ENCODE measurements around the gene ZMYND8. TPM values are rescaled to one million over a fixed set of nuclear protein-coding genes. Genes with fewer than 3 reads are reported as not detected.
"Not testable (repeated sequence)": the region's sequence is repeated elsewhere in the genome, so short reads cannot be mapped to it uniquely, and the experiment has no call there.

The ZMYND8 gene
- total and polyA plus RNA-seq, 2 experiments from 2014 or later = 10.2 to 12.4 TPM

- H3K4me2 ChIP-seq (ENCODE audit: unreplicated experiment) = no peak overlapping the region
- no peaks in the 10 kb centered on the region for H4K20me1 ChIP-seq (ENCODE audit: insufficient read depth)
- H3K27me3 ChIP-seq (replicated peaks; ENCODE audit: insufficient read depth) = no peaks in the 10 kb centered on the region
- no peak overlapping the region for H3K9ac ChIP-seq
- no peaks in the 10 kb centered on the region for H3K9me3 ChIP-seq (ENCODE audit: low read depth)
- peaks cover 11% of the 10 kb centered on the region for H3F3A ChIP-seq (ENCODE audit: insufficient read depth)
- no peaks in the 10 kb centered on the region for H3K36me3 ChIP-seq (ENCODE audit: low read depth)
- TF ChIP-seq EZH2phosphoT487 (IDR thresholded peaks at IDR 0.05; ENCODE audit: insufficient read depth, low read depth) (no peak), EZH2 (IDR thresholded peaks at IDR 0.05; ENCODE audit: insufficient read depth, poor library complexity, severe bottlenecking) (no peak)
- peak overlapping the region; percentile 20; the same call in 1 of the 2 replicates for H2AFZ ChIP-seq
- H3K4me3 ChIP-seq = no peak overlapping the region
- DNase-seq = no peak
- no peaks in the 10 kb centered on the region for H3K79me2 ChIP-seq (ENCODE audit: insufficient read depth)
- WGBS, 2 experiments (ENCODE audit: low coverage in 1 of 2, low lambda C conversion rate in 2 of 2, missing lambda C conversion rate in 2 of 2) = 61 to 63% methylated on average over 5 of the region's 5 CpGs
- H3K4me1 ChIP-seq (ENCODE audit: insufficient read depth) = peaks cover 10% of the 10 kb centered on the region
- H3K9me2 ChIP-seq (ENCODE audit: insufficient read depth) = no peaks in the 10 kb centered on the region
- in situ Hi-C loops (cut with MboI) = no loop called here
- no peak overlapping the region for H3K27ac ChIP-seq
Observed at GRCh38 chr20:47396762-47397476, 40.4 kb upstream of the ZMYND8 start.

- H3K27me3 ChIP-seq (replicated peaks; ENCODE audit: insufficient read depth); H3K9me2 ChIP-seq (ENCODE audit: insufficient read depth); H3K36me3 ChIP-seq (ENCODE audit: low read depth); H3K4me2 ChIP-seq (ENCODE audit: unreplicated experiment); DNase-seq; H3K27ac ChIP-seq; H4K20me1 ChIP-seq (ENCODE audit: insufficient read depth); H3K79me2 ChIP-seq (ENCODE audit: insufficient read depth); H2AFZ ChIP-seq; H3K4me3 ChIP-seq; H3K9ac ChIP-seq; in situ Hi-C loops (cut with MboI); H3K9me3 ChIP-seq (ENCODE audit: low read depth): not testable (repeated sequence)
- Histone ChIP-seq H3F3A (ENCODE audit: insufficient read depth) (peaks cover 25% of the 10 kb centered on the region), H3K4me1 (ENCODE audit: insufficient read depth) (peaks cover 13% of the 10 kb centered on the region)
- WGBS, 2 experiments (ENCODE audit: low coverage in 1 of 2, low lambda C conversion rate in 2 of 2, missing lambda C conversion rate in 2 of 2) = 97% methylated on average over 11 of the region's 11 CpGs
Observed at GRCh38 chr20:47393796-47394514, 37.5 kb upstream of the ZMYND8 start.

- H4K20me1 ChIP-seq (ENCODE audit: insufficient read depth) = no peaks in the 10 kb centered on the region
- peak overlapping the region; percentile 91 for H3K27ac ChIP-seq
- 31 to 35% methylated on average over 2 of the region's 2 CpGs for WGBS, 2 experiments (ENCODE audit: low coverage in 1 of 2, low lambda C conversion rate in 2 of 2, missing lambda C conversion rate in 2 of 2)
- H3K4me3 ChIP-seq = peak overlapping the region; percentile 36
- no peaks in the 10 kb centered on the region for H3K9me2 ChIP-seq (ENCODE audit: insufficient read depth)
- peaks cover 13% of the 10 kb centered on the region for H3K4me1 ChIP-seq (ENCODE audit: insufficient read depth)
- peak overlapping the region; percentile 68 for H3K9ac ChIP-seq
- peak overlapping the region; percentile 70 for H2AFZ ChIP-seq
- H3K79me2 ChIP-seq (ENCODE audit: insufficient read depth) = no peaks in the 10 kb centered on the region
- peak overlapping the region; percentile 56 for H3K4me2 ChIP-seq (ENCODE audit: unreplicated experiment)
- H3K36me3 ChIP-seq (ENCODE audit: low read depth) = no peaks in the 10 kb centered on the region
- in situ Hi-C loops (cut with MboI) = no loop called here
- no peak for TF ChIP-seq EZH2 (IDR thresholded peaks at IDR 0.05; ENCODE audit: insufficient read depth, poor library complexity, severe bottlenecking)
- peaks cover 25% of the 10 kb centered on the region for H3F3A ChIP-seq (ENCODE audit: insufficient read depth)
- peak; percentile 66 for DNase-seq
- H3K9me3 ChIP-seq (ENCODE audit: low read depth) = no peaks in the 10 kb centered on the region
- H3K27me3 ChIP-seq (replicated peaks; ENCODE audit: insufficient read depth) = no peaks in the 10 kb centered on the region
Observed at GRCh38 chr20:47392721-47393073, 36.2 kb upstream of the ZMYND8 start.

GRCh38 chr20:47392015-47392720 lies 35.7 kb upstream of the ZMYND8 start:
- Histone ChIP-seq H3K27me3 (replicated peaks; ENCODE audit: insufficient read depth) (no peaks in the 10 kb centered on the region), H3K79me2 (ENCODE audit: insufficient read depth) (no peaks in the 10 kb centered on the region), H3K27ac (peak overlapping the region; percentile 91), H2AFZ (peak overlapping the region; percentile 70), H3K4me3 (peak overlapping the region; percentile 36), H4K20me1 (ENCODE audit: insufficient read depth) (no peaks in the 10 kb centered on the region), H3K4me1 (ENCODE audit: insufficient read depth) (peaks cover 13% of the 10 kb centered on the region), H3F3A (ENCODE audit: insufficient read depth) (peaks cover 25% of the 10 kb centered on the region), H3K36me3 (ENCODE audit: low read depth) (no peaks in the 10 kb centered on the region), H3K9me2 (ENCODE audit: insufficient read depth) (no peaks in the 10 kb centered on the region), H3K9me3 (ENCODE audit: low read depth) (no peaks in the 10 kb centered on the region), H3K4me2 (ENCODE audit: unreplicated experiment) (peak overlapping the region; percentile 56), H3K9ac (peak overlapping the region; percentile 68)
- peak; percentile 97 for DNase-seq
- in situ Hi-C loops (cut with MboI) = no loop called here
- no peak for TF ChIP-seq EZH2phosphoT487 (IDR thresholded peaks at IDR 0.05; ENCODE audit: insufficient read depth, low read depth)
- TF ChIP-seq EZH2 (IDR thresholded peaks at IDR 0.05; ENCODE audit: insufficient read depth, poor library complexity, severe bottlenecking) = no peak
- 25 to 28% methylated on average over 7 of the region's 7 CpGs for WGBS, 2 experiments (ENCODE audit: low coverage in 1 of 2, low lambda C conversion rate in 2 of 2, missing lambda C conversion rate in 2 of 2)

Measured in GM23248 (cell line).